Mononuclear cell (primary cell): Measurements from ENCODE around the gene MYO18A. TPM values are rescaled to one million over a fixed set of nuclear protein-coding genes. Genes with fewer than 3 reads are reported as not detected.
"Not testable (repeated sequence)": the region's sequence is repeated elsewhere in the genome, so short reads cannot be mapped to it uniquely, and the experiment has no call there.

Experiments
- H3K27me3 ChIP-seq: 2 replicates; pipeline ENCODE4 v1.6.0; 2011; ENCODE audit warnings: low read length, control low read depth; ENCODE audit not compliant: insufficient read depth
- H3K4me1 ChIP-seq: 2 replicates; pipeline ENCODE4 v1.5.1; 2011; ENCODE audit warnings: mild to moderate bottlenecking, low read length, control low read depth; ENCODE audit not compliant: insufficient read depth
- H3K4me3 ChIP-seq: 2 replicates; pipeline ENCODE4 v1.5.1; 2011; ENCODE audit warnings: mild to moderate bottlenecking, low read length, moderate library complexity
- H3K9me3 ChIP-seq: 2 replicates; pipeline ENCODE4 v1.5.1; 2011; ENCODE audit warnings: low read depth, mild to moderate bottlenecking, control low read depth, low read length
- total RNA-seq: library from RNA; depleted of rRNA; stranded (reverse); fragments of >200 nt; gene quantifications from one replicate; pipeline ENCODE4 v1.2.3, GENCODE V29; 2012

The MYO18A gene
- total RNA-seq, 1 donor = 40.1 TPM

DNA sequence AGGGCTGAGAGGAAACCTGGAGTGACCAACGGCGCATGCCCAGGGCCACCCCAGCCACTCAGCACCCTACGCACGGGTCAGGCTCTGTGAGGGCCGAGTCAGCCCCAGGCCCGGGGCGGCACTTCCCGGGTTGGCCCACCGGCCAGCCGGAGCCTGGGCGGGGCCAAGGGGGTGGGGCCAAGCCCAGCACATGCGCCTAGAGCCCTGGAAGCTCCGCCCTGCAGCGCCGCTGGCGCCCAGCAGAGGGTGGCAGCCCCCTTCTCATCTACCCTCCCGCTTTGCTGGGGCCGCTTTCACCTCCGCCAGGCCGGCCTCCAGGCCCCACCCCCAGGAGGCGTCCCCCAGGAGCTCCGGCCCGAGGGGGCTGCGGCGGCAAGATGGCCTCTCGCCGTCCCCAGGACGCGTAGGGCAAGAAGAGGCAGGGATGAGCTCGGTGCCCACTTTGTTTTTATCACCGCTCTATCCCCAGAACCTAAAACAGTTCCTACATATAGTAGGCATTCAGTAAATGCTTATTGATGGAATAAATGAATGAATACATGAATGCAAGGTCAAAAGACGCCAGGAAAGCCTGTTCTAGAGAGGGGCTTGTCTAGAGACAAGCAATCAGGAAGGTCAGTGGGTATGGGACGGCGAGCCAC, 31.3 kb downstream of the MYO18A start:
- no peaks in the 10 kb centered on the region for H3K27me3 ChIP-seq
- peak overlapping the region; percentile 32 for H3K4me3 ChIP-seq
- no peaks in the 10 kb centered on the region for H3K9me3 ChIP-seq
- H3K4me1 ChIP-seq = peaks cover 51% of the 10 kb centered on the region

DNA sequence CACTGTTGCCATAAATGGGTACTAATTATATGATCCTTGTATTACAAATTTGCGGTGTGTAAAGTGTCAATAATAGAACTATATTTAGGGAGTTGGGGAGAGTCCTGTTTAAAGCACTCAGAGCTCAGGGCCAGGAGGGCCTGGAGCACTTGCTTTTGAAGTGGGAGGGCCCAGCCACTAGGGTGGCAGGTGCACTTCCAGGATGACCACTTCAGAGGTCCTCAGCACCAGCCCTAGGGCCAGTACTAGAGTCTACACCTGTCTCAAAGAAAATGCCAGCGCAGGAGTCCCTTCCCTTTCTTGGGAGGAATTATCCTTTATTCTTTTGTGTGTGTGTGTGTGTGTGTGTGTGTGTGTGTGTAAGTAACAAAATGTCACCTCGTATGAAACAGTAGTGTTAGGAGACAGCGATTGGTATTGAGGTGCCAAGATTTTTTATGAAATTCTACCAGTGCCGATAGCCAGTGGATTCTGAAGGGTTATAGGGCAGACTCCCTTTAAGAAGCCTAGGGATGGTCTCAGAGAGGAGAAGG, 31.9 kb downstream of the MYO18A start:
- H3K4me1 ChIP-seq = peaks cover 55% of the 10 kb centered on the region
- no peaks in the 10 kb centered on the region for H3K27me3 ChIP-seq
- H3K9me3 ChIP-seq = no peaks in the 10 kb centered on the region
- peak overlapping the region; percentile 32 for H3K4me3 ChIP-seq

DNA sequence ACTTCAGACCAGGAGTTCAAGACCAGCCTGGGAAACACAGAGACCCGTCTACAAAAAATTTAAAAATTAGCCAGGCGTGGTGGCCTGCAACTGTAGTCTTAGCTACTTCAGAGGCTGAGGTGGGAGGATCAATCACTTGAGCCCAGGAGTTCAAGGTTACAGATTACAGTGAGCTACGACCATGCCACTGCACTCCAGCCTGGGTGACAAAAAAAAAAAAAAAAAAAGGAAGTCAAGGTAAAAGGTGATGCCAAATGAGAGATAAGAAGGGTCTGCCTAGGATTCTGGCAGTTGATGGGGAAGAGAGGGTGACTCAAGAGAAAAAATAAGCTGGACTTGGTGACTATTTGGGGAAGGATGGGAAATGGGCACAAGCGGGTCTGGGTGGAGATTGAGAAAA, 32.5 kb downstream of the MYO18A start:
- peaks cover 60% of the 10 kb centered on the region for H3K4me1 ChIP-seq
- no peak overlapping the region for H3K4me3 ChIP-seq
- no peaks in the 10 kb centered on the region for H3K27me3 ChIP-seq
- no peaks in the 10 kb centered on the region for H3K9me3 ChIP-seq

DNA sequence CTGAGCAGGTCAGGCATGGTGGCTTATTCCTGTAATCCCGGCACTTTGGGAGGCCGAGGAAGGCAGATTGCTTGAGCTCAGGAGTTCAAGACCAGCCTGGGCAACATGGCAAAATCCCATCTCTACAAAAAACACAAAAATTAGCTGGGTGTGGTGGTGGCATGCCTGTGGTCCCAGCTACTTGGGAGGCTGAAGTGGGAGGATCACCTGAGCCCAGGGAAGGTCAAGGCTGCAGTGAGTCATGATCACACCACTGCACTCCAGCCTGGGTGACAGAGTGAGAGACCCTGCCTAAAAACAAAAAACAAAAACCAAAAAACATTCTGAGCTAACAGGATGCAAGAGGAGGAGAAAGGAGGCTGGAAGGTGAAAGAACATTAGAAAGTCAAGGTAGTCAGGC, 33.0 kb downstream of the MYO18A start:
- not testable (repeated sequence) for H3K9me3 ChIP-seq, H3K4me3 ChIP-seq, H3K27me3 ChIP-seq
- peaks cover 64% of the 10 kb centered on the region for H3K4me1 ChIP-seq

DNA sequence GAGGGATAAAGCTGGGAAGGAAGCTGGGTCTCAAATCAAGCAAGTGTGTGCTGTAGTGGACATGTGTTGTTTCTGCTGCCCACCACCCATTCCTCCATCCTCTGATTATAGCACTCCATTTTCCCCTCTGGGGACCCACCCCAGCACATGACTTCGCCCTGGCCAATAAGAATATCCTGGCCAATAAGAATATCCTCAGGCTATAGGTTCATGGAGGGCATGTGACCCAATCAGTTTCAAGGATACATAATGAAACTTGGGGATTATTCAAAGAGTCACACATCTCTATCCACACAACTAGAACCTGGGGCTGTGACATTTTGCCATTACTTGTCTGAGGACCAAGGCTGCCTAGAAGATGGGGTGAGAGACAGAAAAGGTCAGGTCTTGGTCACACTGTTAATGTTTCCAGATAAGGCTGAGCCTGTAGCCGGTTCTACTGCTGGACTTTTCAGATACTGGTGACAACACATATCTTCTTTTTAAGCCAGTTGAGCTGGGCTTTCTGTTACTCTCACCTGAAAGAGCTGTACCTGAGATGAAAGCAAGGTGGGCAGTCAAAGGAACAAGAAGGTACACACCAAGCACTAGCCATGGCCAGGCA, 33.7 kb downstream of the MYO18A start:
- H3K4me1 ChIP-seq = peaks cover 72% of the 10 kb centered on the region
- no peaks in the 10 kb centered on the region for H3K27me3 ChIP-seq

DNA sequence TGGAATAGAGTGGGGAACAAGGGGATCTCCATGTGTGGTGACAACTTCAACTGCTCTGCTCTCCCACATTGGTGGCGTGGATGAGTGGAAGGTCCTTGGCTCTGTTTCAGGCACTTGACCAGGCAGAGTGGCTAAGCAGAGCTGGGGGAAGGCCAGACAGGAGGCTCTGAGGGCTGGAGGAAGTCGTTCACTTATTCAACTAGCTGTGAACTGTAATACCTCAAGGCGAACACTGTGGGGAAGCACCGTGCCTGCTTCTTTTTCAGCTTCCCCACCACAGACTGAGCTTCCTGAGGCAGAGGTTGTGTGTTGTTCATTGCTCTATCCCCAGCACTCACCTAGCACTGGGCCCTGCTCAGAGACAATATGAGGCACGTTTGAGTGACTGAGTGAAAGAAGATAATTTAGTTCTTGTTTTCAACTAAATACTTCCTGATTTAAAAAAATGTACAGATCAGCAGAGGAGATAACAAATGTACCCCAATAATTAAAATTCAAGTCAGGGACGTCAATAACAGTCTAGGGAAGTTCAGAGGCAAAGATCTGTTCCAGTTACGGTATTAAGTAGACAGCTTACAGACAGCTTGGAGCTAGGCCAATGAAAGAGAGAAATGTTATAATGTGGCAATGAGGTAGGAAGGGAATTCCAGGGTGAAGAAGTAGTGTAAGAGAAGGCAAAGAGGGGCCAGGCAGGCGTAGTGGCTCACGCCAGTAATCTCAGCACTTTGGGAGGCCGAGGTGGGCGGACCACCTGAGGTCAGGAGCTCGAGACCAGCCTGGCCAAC, 34.7 kb downstream of the MYO18A start:
- Histone ChIP-seq H3K4me3 (no peak overlapping the region), H3K9me3 (no peaks in the 10 kb centered on the region), H3K27me3 (no peaks in the 10 kb centered on the region), H3K4me1 (peaks cover 75% of the 10 kb centered on the region)

More for the DNA sequence above, 33.7 kb downstream of the MYO18A start:
- Histone ChIP-seq H3K9me3 (no peaks in the 10 kb centered on the region), H3K4me3 (no peak overlapping the region)

DNA sequence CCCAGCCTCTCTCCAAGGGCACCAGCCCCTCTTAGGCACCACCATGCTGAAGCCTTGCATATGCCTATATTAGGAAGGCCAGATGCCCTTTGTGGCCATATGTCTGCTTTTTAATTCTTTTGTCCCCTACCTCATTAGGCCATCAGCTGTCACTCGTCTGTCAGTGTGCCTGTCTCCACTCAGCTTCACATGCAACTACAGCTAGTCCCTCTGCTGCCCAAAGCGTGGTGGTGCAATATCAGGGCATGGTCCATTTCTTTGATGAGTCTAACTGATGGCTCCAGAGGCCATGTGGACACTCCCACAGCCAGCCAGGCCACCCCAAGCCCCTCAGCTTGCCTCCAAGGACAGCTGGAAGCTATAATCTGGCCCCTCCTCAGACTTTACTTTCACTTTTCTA, 36.3 kb downstream of the MYO18A start:
- Histone ChIP-seq H3K27me3 (no peaks in the 10 kb centered on the region), H3K9me3 (no peaks in the 10 kb centered on the region)

DNA sequence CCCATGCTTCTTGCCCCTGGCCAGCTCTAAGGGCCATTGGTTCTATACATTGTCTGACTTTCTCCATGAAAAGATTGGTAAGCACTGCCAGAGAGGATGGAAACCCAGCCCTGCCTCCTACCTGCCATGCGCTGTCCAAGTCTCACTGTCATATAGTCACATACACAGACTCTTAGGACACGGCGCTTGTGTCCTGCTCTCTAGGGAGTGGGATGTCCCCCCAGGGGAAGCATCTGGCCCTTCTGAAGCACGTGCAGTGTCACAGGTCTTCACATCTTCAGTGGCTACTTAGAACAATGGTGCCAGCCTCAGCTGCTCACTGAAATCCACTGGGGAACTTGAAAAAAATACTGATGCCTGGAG, 38.7 kb downstream of the MYO18A start:
- Histone ChIP-seq H3K4me3 (peak overlapping the region; percentile 57), H3K27me3 (no peaks in the 10 kb centered on the region)

More for the DNA sequence above, 36.3 kb downstream of the MYO18A start:
- Histone ChIP-seq H3K4me1 (peaks cover 72% of the 10 kb centered on the region), H3K4me3 (no peak overlapping the region)

DNA sequence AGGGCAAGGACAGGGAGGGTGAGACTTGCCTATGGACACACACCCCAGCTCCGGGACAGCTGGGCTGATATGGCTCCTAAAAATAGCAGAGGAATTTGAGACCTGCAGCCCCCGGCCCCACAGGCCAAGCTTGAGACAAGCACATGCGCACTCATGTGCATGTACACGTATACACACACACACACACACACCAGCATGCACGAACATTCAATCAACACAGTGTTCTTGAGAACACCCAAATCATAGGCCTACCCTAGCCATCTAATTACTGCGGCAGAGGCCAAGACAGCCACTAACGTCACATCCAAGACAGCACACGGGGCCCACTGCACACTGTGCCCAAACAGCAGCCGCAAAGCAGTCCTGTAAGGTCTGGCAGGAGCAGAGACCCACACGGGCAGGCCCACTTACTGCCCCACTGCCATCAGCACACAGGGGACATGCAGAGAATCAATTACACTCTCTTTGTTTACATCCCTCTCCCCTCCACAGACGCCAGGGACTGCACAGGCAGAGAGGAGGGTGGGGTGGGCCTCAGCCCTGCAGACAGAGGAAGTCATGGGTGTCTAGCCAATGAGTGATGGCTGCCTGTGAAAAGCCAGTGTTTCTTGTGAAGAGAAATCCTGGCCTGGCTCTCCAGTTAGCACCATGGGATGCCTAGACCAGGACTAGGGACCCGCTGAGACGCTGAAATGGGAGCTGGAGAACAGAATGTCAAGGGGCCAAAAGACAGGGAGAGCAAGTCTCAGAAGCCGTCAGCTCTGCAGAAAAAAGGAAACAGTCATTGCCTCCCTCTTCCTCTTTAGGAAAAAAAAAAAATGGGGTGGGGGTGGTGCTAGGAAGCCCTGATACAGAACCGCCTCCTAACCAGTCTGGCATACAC, 39.3 kb downstream of the MYO18A start:
- Histone ChIP-seq H3K4me3 (peak overlapping the region; percentile 57), H3K27me3 (no peaks in the 10 kb centered on the region), H3K9me3 (no peaks in the 10 kb centered on the region), H3K4me1 (peaks cover 87% of the 10 kb centered on the region)

More for the DNA sequence above, 38.7 kb downstream of the MYO18A start:
- peaks cover 87% of the 10 kb centered on the region for H3K4me1 ChIP-seq
- H3K9me3 ChIP-seq = no peaks in the 10 kb centered on the region

DNA sequence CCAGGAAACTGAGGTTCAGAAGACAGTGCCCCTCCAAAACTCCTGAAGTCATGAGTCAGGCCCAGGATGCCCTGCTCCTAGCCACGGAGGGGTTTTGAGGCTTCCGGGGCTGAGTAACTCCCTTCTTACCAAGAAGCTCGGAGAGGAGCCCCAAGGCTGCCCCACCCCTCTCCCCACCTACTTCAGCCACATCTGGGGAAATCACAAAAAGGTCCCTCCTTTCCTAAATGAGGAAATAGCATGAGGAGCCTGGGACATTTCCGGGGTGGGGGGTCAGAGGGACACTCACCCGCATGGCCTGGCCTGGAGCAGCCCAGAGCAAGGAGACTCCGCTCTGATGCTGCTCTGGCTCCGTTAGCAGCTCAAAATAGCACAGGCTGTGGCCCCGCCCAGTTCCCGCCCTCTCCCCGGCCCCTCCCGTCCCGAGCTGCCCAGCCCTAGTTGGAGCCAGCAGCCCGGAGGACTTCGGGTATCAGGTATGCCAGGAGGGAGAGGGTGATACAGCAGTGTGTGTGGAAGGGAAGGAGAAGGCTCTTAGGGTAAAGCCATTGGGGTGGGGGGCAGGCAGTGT, 40.1 kb downstream of the MYO18A start:
- Histone ChIP-seq H3K27me3 (no peaks in the 10 kb centered on the region), H3K4me3 (peak overlapping the region; percentile 57), H3K4me1 (peaks cover 80% of the 10 kb centered on the region), H3K9me3 (no peaks in the 10 kb centered on the region)

DNA sequence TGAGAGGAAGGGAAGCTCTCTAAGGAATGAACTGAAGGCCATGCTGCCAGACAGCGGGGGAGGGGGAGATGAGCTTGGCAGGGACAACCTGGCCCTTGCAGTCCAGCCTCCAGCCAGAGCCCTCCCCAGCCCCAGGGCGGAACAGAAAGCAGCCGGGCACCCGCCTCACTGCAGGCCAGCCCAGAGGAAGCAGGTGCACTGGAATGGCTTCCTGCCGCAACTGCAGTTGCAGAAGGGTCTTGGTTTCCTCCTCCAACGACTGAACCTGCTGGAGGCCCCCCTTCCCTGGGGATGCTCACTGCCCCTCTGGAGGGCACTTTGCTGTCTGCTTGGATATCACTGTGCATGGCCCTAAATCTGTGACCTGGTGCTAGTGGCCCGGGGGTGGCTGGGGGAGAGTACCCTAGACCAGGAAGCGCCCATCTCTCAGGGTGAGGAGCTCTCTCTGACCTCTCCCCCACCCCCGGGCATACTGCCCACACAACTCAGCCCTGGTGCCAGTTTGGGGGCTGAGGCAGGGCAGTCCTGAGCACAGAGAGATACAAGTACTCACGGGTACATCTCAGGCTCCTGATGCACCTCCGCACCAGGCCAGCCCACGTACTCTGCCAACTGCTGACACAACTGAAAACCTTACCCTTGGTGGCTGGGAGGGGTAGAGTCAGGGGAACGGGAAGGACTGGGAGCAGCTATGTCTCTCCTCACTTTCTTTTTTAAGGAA, 41.1 kb downstream of the MYO18A start:
- H3K4me3 ChIP-seq = peak overlapping the region; percentile 57
- no peaks in the 10 kb centered on the region for H3K9me3 ChIP-seq
- no peaks in the 10 kb centered on the region for H3K27me3 ChIP-seq
- peaks cover 72% of the 10 kb centered on the region for H3K4me1 ChIP-seq

DNA sequence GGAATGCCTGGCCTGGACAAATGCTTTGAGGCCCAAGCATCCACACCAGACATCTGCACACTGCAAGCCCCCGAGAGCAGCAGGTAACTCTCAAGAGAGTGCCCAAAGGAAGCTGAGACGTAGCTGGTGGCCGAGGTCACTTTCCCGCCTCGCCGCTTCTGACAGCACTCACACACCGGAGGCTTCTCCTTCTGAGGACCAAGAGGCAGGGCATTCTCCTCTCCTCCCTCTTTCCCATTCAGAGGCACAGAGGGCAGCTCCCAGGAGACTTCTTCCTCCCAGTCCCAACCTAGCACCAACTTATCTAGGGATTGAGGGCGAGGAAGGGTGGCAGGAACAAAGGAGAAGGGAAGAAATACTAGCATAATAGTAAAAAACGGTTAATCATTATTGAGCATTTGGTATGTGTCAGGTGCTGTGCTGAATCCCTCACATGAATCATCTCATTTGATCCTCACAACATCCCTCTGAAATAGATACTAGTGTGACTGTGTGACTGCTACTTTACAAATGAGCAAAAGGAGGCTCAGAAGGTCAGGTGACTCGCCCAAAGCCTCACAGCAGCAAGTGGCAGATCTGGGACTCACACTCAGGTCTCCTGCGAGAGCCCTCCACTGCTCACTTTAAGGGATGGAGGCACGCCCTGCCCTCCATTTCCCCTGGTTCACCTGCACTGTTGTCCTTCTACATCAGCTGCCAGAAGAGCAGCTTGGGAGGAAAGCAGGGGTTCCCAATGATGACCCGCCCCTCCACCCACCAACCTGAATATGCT, 41.8 kb downstream of the MYO18A start:
- H3K9me3 ChIP-seq = no peaks in the 10 kb centered on the region
- peaks cover 66% of the 10 kb centered on the region for H3K4me1 ChIP-seq
- peak overlapping the region; percentile 57 for H3K4me3 ChIP-seq
- H3K27me3 ChIP-seq = no peaks in the 10 kb centered on the region

DNA sequence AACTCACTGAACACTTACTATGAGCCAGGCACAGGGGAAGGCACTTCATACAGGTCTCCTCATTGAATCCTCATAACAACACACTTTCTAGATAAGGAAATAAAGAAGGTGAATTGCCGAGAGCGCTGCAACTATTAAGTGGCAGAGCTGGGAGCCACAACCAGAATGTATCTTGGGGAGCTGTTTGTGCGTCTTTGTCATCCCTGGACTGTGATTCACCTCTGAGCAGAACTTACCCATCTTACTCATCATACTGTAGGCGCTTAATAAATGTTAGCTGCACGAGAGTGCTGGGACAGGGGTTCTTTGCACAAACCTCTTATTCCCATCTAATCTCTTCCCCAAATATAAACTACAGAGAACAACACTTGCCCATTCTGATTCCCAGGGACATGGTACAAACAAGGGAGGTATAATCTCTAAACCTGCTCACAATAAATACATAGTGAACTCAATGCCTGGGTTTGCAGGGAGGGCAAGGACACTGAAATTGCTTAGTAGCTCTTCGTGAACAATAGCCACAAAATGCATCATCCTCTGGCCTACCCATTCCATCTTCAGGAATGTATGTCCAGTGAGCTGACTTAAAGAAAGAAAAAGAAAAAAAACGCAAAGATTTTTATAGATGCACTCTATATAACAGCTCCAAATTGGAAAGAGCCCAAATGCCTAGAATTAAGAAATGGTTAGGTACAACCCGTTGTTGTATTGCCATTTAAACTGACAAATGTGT, 43.0 kb downstream of the MYO18A start:
- Histone ChIP-seq H3K4me1 (peaks cover 67% of the 10 kb centered on the region), H3K4me3 (no peak overlapping the region), H3K9me3 (no peaks in the 10 kb centered on the region), H3K27me3 (no peaks in the 10 kb centered on the region)
